ENCODE results near the gene MSI2.
A peak's percentile ranks its signal among the peaks of the same experiment; 100 is the strongest.

Gene MSI2

GRCh38 chr17:57459286-57459915 lies 203.1 kb downstream of the MSI2 start:
- no peak for TF ChIP-seq EZH2phosphoT487 (IDR thresholded peaks at IDR 0.05; ENCODE audit: borderline replicate concordance)
- no peak for TF ChIP-seq CTCF (conservative IDR thresholded peaks at IDR 0.05; ENCODE audit: low read length)
- Histone ChIP-seq H3K27me3 (ENCODE audit: insufficient read depth, low read length, poor library complexity, severe bottlenecking) (no peaks in the 10 kb centered on the region), H2AFZ (ENCODE audit: low read length) (no peak overlapping the region), H3K4me1 (ENCODE audit: insufficient read depth, low read length, poor library complexity, severe bottlenecking) (peaks cover 86% of the 10 kb centered on the region), H3K4me3 (ENCODE audit: low read length, poor library complexity, severe bottlenecking) (peak overlapping the region; percentile 63), H3K9me3 (ENCODE audit: insufficient read depth, low read depth, low read length) (no peaks in the 10 kb centered on the region), H3K9ac (ENCODE audit: low read depth, low read length, poor library complexity, severe bottlenecking) (peak overlapping the region; percentile 68), H3K4me2 (ENCODE audit: low read depth, low read length, poor library complexity, severe bottlenecking) (peak overlapping the region; percentile 70), H3K9me2 (replicated peaks; ENCODE audit: low read depth, low read length) (no peaks in the 10 kb centered on the region), H3K79me2 (ENCODE audit: insufficient read depth, low read length) (peaks cover 79% of the 10 kb centered on the region), H3K36me3 (ENCODE audit: insufficient read depth, low read length) (peaks cover 15% of the 10 kb centered on the region; the same call in 1 of the 2 replicates), H3F3A (ENCODE audit: low read depth) (peaks cover 22% of the 10 kb centered on the region), H4K20me1 (ENCODE audit: insufficient read depth, low read length, poor library complexity, severe bottlenecking) (no peaks in the 10 kb centered on the region)

GRCh38 chr17:57461082-57461481 lies 204.8 kb downstream of the MSI2 start:
- H3K27me3 ChIP-seq (ENCODE audit: insufficient read depth, low read length, poor library complexity, severe bottlenecking), result no peaks in the 10 kb centered on the region
- peaks cover 96% of the 10 kb centered on the region for H3K79me2 ChIP-seq (ENCODE audit: insufficient read depth, low read length)
- peaks cover 11% of the 10 kb centered on the region for H3F3A ChIP-seq (ENCODE audit: low read depth)
- peaks cover 19% of the 10 kb centered on the region; the same call in 1 of the 2 replicates for H3K36me3 ChIP-seq (ENCODE audit: insufficient read depth, low read length)
- H4K20me1 ChIP-seq (ENCODE audit: insufficient read depth, low read length, poor library complexity, severe bottlenecking), result no peaks in the 10 kb centered on the region
- TF ChIP-seq EZH2phosphoT487 (IDR thresholded peaks at IDR 0.05; ENCODE audit: borderline replicate concordance) (no peak), CTCF (conservative IDR thresholded peaks at IDR 0.05; ENCODE audit: low read length) (no peak)
- H3K9me3 ChIP-seq (ENCODE audit: insufficient read depth, low read depth, low read length), result no peaks in the 10 kb centered on the region
- no peak overlapping the region for H3K4me3 ChIP-seq (ENCODE audit: low read length, poor library complexity, severe bottlenecking)
- peaks cover 86% of the 10 kb centered on the region for H3K4me1 ChIP-seq (ENCODE audit: insufficient read depth, low read length, poor library complexity, severe bottlenecking)
- peak overlapping the region; percentile 49 for H3K9ac ChIP-seq (ENCODE audit: low read depth, low read length, poor library complexity, severe bottlenecking)
- H3K4me2 ChIP-seq (ENCODE audit: low read depth, low read length, poor library complexity, severe bottlenecking), result peak overlapping the region; percentile 50
- no peaks in the 10 kb centered on the region for H3K9me2 ChIP-seq (replicated peaks; ENCODE audit: low read depth, low read length)
- no peak overlapping the region for H2AFZ ChIP-seq (ENCODE audit: low read length)

- Histone ChIP-seq H3K4me3 (ENCODE audit: low read length, poor library complexity, severe bottlenecking) (peak overlapping the region; percentile 9), H3K9ac (ENCODE audit: low read depth, low read length, poor library complexity, severe bottlenecking) (peak overlapping the region; percentile 49)
Measured at GRCh38 chr17:57462007-57462579, 205.8 kb downstream of the MSI2 start.

More at GRCh38 chr17:57462007-57462579, 205.8 kb downstream of the MSI2 start:
- Histone ChIP-seq H3K27me3 (ENCODE audit: insufficient read depth, low read length, poor library complexity, severe bottlenecking) (no peaks in the 10 kb centered on the region), H3K4me1 (ENCODE audit: insufficient read depth, low read length, poor library complexity, severe bottlenecking) (peaks cover 76% of the 10 kb centered on the region), H3K36me3 (ENCODE audit: insufficient read depth, low read length) (peaks cover 13% of the 10 kb centered on the region; the same call in 1 of the 2 replicates), H3K79me2 (ENCODE audit: insufficient read depth, low read length) (peaks cover 99% of the 10 kb centered on the region), H2AFZ (ENCODE audit: low read length) (no peak overlapping the region), H3F3A (ENCODE audit: low read depth) (peaks cover 1% of the 10 kb centered on the region; the same call in 1 of the 2 replicates), H3K4me2 (ENCODE audit: low read depth, low read length, poor library complexity, severe bottlenecking) (peak overlapping the region; percentile 50), H3K9me2 (replicated peaks; ENCODE audit: low read depth, low read length) (no peaks in the 10 kb centered on the region), H3K9me3 (ENCODE audit: insufficient read depth, low read depth, low read length) (no peaks in the 10 kb centered on the region), H4K20me1 (ENCODE audit: insufficient read depth, low read length, poor library complexity, severe bottlenecking) (no peaks in the 10 kb centered on the region)
- no peak for TF ChIP-seq CTCF (conservative IDR thresholded peaks at IDR 0.05; ENCODE audit: low read length)
- no peak for TF ChIP-seq EZH2phosphoT487 (IDR thresholded peaks at IDR 0.05; ENCODE audit: borderline replicate concordance)
